ENCODE results near the gene IL6R.

The IL6R gene

GRCh38 chr1:154427173-154428139, 22.3 kb downstream of the IL6R start:
- DNase-seq (ENCODE audit: low read depth, low spot score): no peak
- H3K4me3 ChIP-seq (ENCODE audit: insufficient read length, low read depth): no peak overlapping the region
- H3K9me3 ChIP-seq (ENCODE audit: insufficient read depth, low read length): no peaks in the 10 kb centered on the region
- no peaks in the 10 kb centered on the region for H3K27me3 ChIP-seq (ENCODE audit: insufficient read depth, insufficient read length)
- TF ChIP-seq SUZ12 (IDR thresholded peaks at IDR 0.05; ENCODE audit: extremely low read depth, insufficient read depth, insufficient read length): no peak
- no peak for TF ChIP-seq YY1 (IDR thresholded peaks at IDR 0.05; ENCODE audit: insufficient read depth, insufficient read length)
- no peak for TF ChIP-seq ZNF274 (IDR thresholded peaks at IDR 0.05; ENCODE audit: low read depth, low read length)
- H3K4me1 ChIP-seq (ENCODE audit: insufficient read depth, insufficient read length): peaks cover 33% of the 10 kb centered on the region
- H3K9ac ChIP-seq (ENCODE audit: insufficient read length, low read depth): no peak overlapping the region
- no peaks in the 10 kb centered on the region for H3K36me3 ChIP-seq (ENCODE audit: insufficient read depth, insufficient read length, low read length)

DNA sequence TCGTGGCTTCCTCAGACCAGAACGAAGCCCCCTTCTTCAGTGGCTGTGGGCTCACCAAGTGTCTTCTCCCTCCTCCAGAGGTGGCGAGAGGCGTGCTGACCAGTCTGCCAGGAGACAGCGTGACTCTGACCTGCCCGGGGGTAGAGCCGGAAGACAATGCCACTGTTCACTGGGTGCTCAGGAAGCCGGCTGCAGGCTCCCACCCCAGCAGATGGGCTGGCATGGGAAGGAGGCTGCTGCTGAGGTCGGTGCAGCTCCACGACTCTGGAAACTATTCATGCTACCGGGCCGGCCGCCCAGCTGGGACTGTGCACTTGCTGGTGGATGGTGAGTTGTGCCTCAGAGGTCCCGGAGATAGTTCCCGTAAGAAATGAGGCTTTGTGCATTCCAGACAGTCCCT, 24.0 kb downstream of the IL6R start:
- Histone ChIP-seq H3K9me3 (ENCODE audit: insufficient read depth, low read length) (no peaks in the 10 kb centered on the region), H3K4me3 (ENCODE audit: insufficient read length, low read depth) (no peak overlapping the region), H3K36me3 (ENCODE audit: insufficient read depth, insufficient read length, low read length) (no peaks in the 10 kb centered on the region), H3K4me1 (ENCODE audit: insufficient read depth, insufficient read length) (peaks cover 35% of the 10 kb centered on the region), H3K27me3 (ENCODE audit: insufficient read depth, insufficient read length) (no peaks in the 10 kb centered on the region), H3K9ac (ENCODE audit: insufficient read length, low read depth) (peak overlapping the region; percentile 27)
- no peak for TF ChIP-seq SUZ12 (IDR thresholded peaks at IDR 0.05; ENCODE audit: extremely low read depth, insufficient read depth, insufficient read length)
- no peak for TF ChIP-seq YY1 (IDR thresholded peaks at IDR 0.05; ENCODE audit: insufficient read depth, insufficient read length)
- TF ChIP-seq ZNF274 (IDR thresholded peaks at IDR 0.05; ENCODE audit: low read depth, low read length): no peak
- DNase-seq (ENCODE audit: low read depth, low spot score): no peak

- H3K4me1 ChIP-seq (ENCODE audit: insufficient read depth, insufficient read length): peaks cover 37% of the 10 kb centered on the region
- no peaks in the 10 kb centered on the region for H3K9me3 ChIP-seq (ENCODE audit: insufficient read depth, low read length)
- H3K9ac ChIP-seq (ENCODE audit: insufficient read length, low read depth): peak overlapping the region; percentile 37
- no peak overlapping the region for H3K4me3 ChIP-seq (ENCODE audit: insufficient read length, low read depth)
- DNase-seq (ENCODE audit: low read depth, low spot score): no peak
- TF ChIP-seq YY1 (IDR thresholded peaks at IDR 0.05; ENCODE audit: insufficient read depth, insufficient read length) (no peak), ZNF274 (IDR thresholded peaks at IDR 0.05; ENCODE audit: low read depth, low read length) (no peak), SUZ12 (IDR thresholded peaks at IDR 0.05; ENCODE audit: extremely low read depth, insufficient read depth, insufficient read length) (no peak)
- no peaks in the 10 kb centered on the region for H3K36me3 ChIP-seq (ENCODE audit: insufficient read depth, insufficient read length, low read length)
- no peaks in the 10 kb centered on the region for H3K27me3 ChIP-seq (ENCODE audit: insufficient read depth, insufficient read length)
Measured at GRCh38 chr1:154429841-154430611, 24.9 kb downstream of the IL6R start.

- Histone ChIP-seq H3K27me3 (ENCODE audit: insufficient read depth, insufficient read length) (no peaks in the 10 kb centered on the region), H3K9me3 (ENCODE audit: insufficient read depth, low read length) (no peaks in the 10 kb centered on the region), H3K4me1 (ENCODE audit: insufficient read depth, insufficient read length) (peaks cover 39% of the 10 kb centered on the region), H3K36me3 (ENCODE audit: insufficient read depth, insufficient read length, low read length) (peaks cover 3% of the 10 kb centered on the region), H3K9ac (ENCODE audit: insufficient read length, low read depth) (peak overlapping the region; percentile 12), H3K4me3 (ENCODE audit: insufficient read length, low read depth) (no peak overlapping the region)
- peak; percentile 88 for DNase-seq (ENCODE audit: low read depth, low spot score)
- TF ChIP-seq ZNF274 (IDR thresholded peaks at IDR 0.05; ENCODE audit: low read depth, low read length): no peak
- no peak for TF ChIP-seq SUZ12 (IDR thresholded peaks at IDR 0.05; ENCODE audit: extremely low read depth, insufficient read depth, insufficient read length)
- no peak for TF ChIP-seq YY1 (IDR thresholded peaks at IDR 0.05; ENCODE audit: insufficient read depth, insufficient read length)
Measured at GRCh38 chr1:154430903-154431302, 25.8 kb downstream of the IL6R start.

- Histone ChIP-seq H3K4me1 (ENCODE audit: insufficient read depth, insufficient read length) (peaks cover 39% of the 10 kb centered on the region), H3K9me3 (ENCODE audit: insufficient read depth, low read length) (no peaks in the 10 kb centered on the region), H3K36me3 (ENCODE audit: insufficient read depth, insufficient read length, low read length) (peaks cover 4% of the 10 kb centered on the region), H3K4me3 (ENCODE audit: insufficient read length, low read depth) (no peak overlapping the region), H3K9ac (ENCODE audit: insufficient read length, low read depth) (no peak overlapping the region), H3K27me3 (ENCODE audit: insufficient read depth, insufficient read length) (no peaks in the 10 kb centered on the region)
- no peak for DNase-seq (ENCODE audit: low read depth, low spot score)
- TF ChIP-seq YY1 (IDR thresholded peaks at IDR 0.05; ENCODE audit: insufficient read depth, insufficient read length) (no peak), SUZ12 (IDR thresholded peaks at IDR 0.05; ENCODE audit: extremely low read depth, insufficient read depth, insufficient read length) (no peak), ZNF274 (IDR thresholded peaks at IDR 0.05; ENCODE audit: low read depth, low read length) (no peak)
Measured at GRCh38 chr1:154431586-154432373, 26.6 kb downstream of the IL6R start.

DNA sequence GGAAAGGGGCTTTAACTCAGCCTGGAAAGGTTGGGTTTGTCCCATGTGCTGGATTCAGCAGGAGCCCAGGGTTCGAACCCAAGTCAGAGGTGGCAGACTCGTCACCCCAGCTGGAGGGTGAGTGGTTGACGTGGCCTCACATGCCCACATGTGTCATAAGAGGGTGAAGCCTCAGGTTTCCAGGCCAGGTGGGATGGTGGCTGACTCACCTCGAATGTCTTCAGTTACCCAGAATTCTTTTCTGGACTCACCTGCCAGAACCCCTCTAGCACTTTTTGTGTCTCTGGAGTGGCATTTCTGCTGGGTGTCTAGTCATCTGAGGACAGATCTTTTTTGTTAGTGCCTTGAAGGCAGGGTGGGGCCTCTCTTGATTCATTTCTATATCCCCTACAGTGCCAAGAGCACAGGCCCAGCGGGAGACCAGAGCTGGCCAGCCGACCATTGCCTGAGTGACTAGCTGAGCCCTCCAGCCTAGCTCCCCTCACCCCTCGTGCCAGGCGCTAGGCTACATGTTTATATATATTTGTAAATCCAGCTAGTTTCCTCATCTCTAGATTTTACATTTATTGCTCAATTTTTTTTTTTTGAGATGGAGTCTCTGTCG, 28.1 kb downstream of the IL6R start:
- Histone ChIP-seq H3K27me3 (ENCODE audit: insufficient read depth, insufficient read length) (no peaks in the 10 kb centered on the region), H3K4me1 (ENCODE audit: insufficient read depth, insufficient read length) (peaks cover 41% of the 10 kb centered on the region), H3K9me3 (ENCODE audit: insufficient read depth, low read length) (no peaks in the 10 kb centered on the region), H3K4me3 (ENCODE audit: insufficient read length, low read depth) (no peak overlapping the region), H3K36me3 (ENCODE audit: insufficient read depth, insufficient read length, low read length) (peaks cover 4% of the 10 kb centered on the region), H3K9ac (ENCODE audit: insufficient read length, low read depth) (peak overlapping the region; percentile 65)
- DNase-seq (ENCODE audit: low read depth, low spot score): no peak
- TF ChIP-seq ZNF274 (IDR thresholded peaks at IDR 0.05; ENCODE audit: low read depth, low read length) (no peak), YY1 (IDR thresholded peaks at IDR 0.05; ENCODE audit: insufficient read depth, insufficient read length) (no peak), SUZ12 (IDR thresholded peaks at IDR 0.05; ENCODE audit: extremely low read depth, insufficient read depth, insufficient read length) (no peak)
